IMR-90 (cell line): ENCODE measurements around the gene SLC38A9. TPM values are rescaled to one million over a fixed set of nuclear protein-coding genes. Genes with fewer than 3 reads are reported as not detected.

ENCODE experiments used
- ATAC-seq: fragments of 200-7000 bp; cut with Tn5 transposase; 2 replicates; pipeline ENCODE4 v1.9.1; 2020; ENCODE audit warnings: low read depth, mild to moderate bottlenecking, moderate library complexity
- BruUV-seq: library from RNA; stranded (reverse); fragments of 400-500 nt; replicated peaks from 2 replicates; lab custom pipeline; 2021; lab: Mats Ljungman, UMichigan
- CTCF ChIA-PET: fragments of 300-600 bp; formaldehyde crosslinking; extraction: SDS; loops from one replicate; lab custom pipeline; 2021; ENCODE audit warnings: antibody characterized with exemption; lab: Yijun Ruan, JAX
- POLR2A ChIA-PET: fragments of 300-600 bp; sonication (Branson Sonifier 250); formaldehyde crosslinking; loops from one replicate; lab custom pipeline; 2022; ENCODE audit warnings: antibody characterized with exemption; ENCODE audit not compliant: unreplicated experiment; lab: Charles Lee
- DNase-seq: peaks from one replicate; pipeline ENCODE4 v3.0.0; 2013
- H2AFZ ChIP-seq: replicated peaks from 2 replicates; pipeline ENCODE3; 2013; ENCODE audit warnings: low read length, mild to moderate bottlenecking; ENCODE audit not compliant: poor library complexity
- H2AK5ac ChIP-seq: 2 replicates; pipeline ENCODE4 v1.6.1; 2013; ENCODE audit warnings: low read depth, low read length, inconsistent platforms
- H2AK9ac ChIP-seq: replicated peaks from 2 replicates; pipeline ENCODE3; 2013; ENCODE audit warnings: mild to moderate bottlenecking, low read depth, low read length, moderate library complexity; ENCODE audit not compliant: poor library complexity
- H2BK120ac ChIP-seq: 2 replicates; pipeline ENCODE4 v1.6.1; 2013; ENCODE audit warnings: low read depth, low read length, inconsistent platforms
- H2BK15ac ChIP-seq: 3 replicates; pipeline ENCODE4 v1.6.1; 2013; ENCODE audit warnings: low read depth, low read length, inconsistent platforms
- H2BK20ac ChIP-seq: 2 replicates; pipeline ENCODE4 v1.6.1; 2013; ENCODE audit warnings: low read depth, mild to moderate bottlenecking, inconsistent platforms, low read length, moderate library complexity
- H2BK5ac ChIP-seq: 2 replicates; pipeline ENCODE4 v1.6.1; 2013; ENCODE audit warnings: mild to moderate bottlenecking, low read depth, low read length, inconsistent platforms; ENCODE audit not compliant: poor library complexity, severe bottlenecking
- H3K14ac ChIP-seq: replicated peaks from 2 replicates; pipeline ENCODE4 v1.6.1; 2013; ENCODE audit warnings: low read depth, low read length, inconsistent platforms
- H3K18ac ChIP-seq: 2 replicates; pipeline ENCODE4 v1.6.1; 2013; ENCODE audit warnings: low read depth, low read length, control low read depth
- H3K23ac ChIP-seq: 2 replicates; pipeline ENCODE4 v1.6.1; 2013; ENCODE audit warnings: low read depth, low read length, inconsistent platforms
- H3K27ac ChIP-seq: 2 replicates; pipeline ENCODE4 v1.5.1; 2013; ENCODE audit warnings: mild to moderate bottlenecking, control low read depth, low read length; ENCODE audit not compliant: insufficient read depth
- H3K27me3 ChIP-seq: 2 replicates; pipeline ENCODE4 v1.6.1; 2013; ENCODE audit warnings: low read length; ENCODE audit not compliant: control insufficient read depth, insufficient read depth
- H3K36me3 ChIP-seq: 2 replicates; pipeline ENCODE4 v1.6.1; 2013; ENCODE audit warnings: low read length, mixed read lengths; ENCODE audit not compliant: control insufficient read depth, insufficient read depth
- H3K4ac ChIP-seq: 2 replicates; pipeline ENCODE4 v1.6.1; 2013; ENCODE audit warnings: low read depth, low read length, inconsistent platforms
- H3K4me1 ChIP-seq: 2 replicates; pipeline ENCODE4 v1.6.1; 2013; ENCODE audit warnings: low read length, mixed read lengths; ENCODE audit not compliant: control insufficient read depth, insufficient read depth
- H3K4me2 ChIP-seq: 2 replicates; pipeline ENCODE4 v1.6.1; 2013; ENCODE audit warnings: low read depth, mild to moderate bottlenecking, control low read depth, low read length, moderate library complexity
- H3K4me3 ChIP-seq: 2 replicates; pipeline ENCODE4 v1.5.1; 2013; ENCODE audit warnings: low read depth, mild to moderate bottlenecking, control low read depth, low read length, moderate library complexity; ENCODE audit not compliant: insufficient read depth
- H3K56ac ChIP-seq: 2 replicates; pipeline ENCODE4 v1.6.1; 2013; ENCODE audit warnings: low read length, inconsistent platforms; ENCODE audit not compliant: insufficient read depth; ENCODE audit errors: extremely low read depth
- H3K79me1 ChIP-seq, 2 experiments: 2 replicates each; pipeline ENCODE4 v1.6.1; 2013; ENCODE audit warnings: low read length in 2 of 2, inconsistent platforms in 1 of 2, low read depth in 1 of 2
- H3K9ac ChIP-seq: 2 replicates; pipeline ENCODE4 v1.6.1; 2013; ENCODE audit warnings: low read depth, low read length, control low read depth
- H3K9me1 ChIP-seq: 2 replicates; pipeline ENCODE4 v1.6.1; 2013; ENCODE audit warnings: low read length, inconsistent platforms; ENCODE audit not compliant: insufficient read depth
- H3K9me3 ChIP-seq: 2 replicates; pipeline ENCODE4 v1.6.1; 2013; ENCODE audit warnings: low read length; ENCODE audit not compliant: control insufficient read depth, insufficient read depth
- H4K20me1 ChIP-seq: 2 replicates; pipeline ENCODE4 v1.6.1; 2013; ENCODE audit warnings: low read length, inconsistent platforms; ENCODE audit not compliant: insufficient read depth
- H4K5ac ChIP-seq: 2 replicates; pipeline ENCODE4 v1.6.1; 2013; ENCODE audit warnings: mild to moderate bottlenecking, low read depth, low read length, control low read depth
- H4K8ac ChIP-seq, 2 experiments: 2 replicates each; pipeline ENCODE4 v1.6.1; 2013; ENCODE audit warnings: low read depth in 2 of 2, low read length in 2 of 2, control low read depth in 1 of 2, inconsistent platforms in 1 of 2
- H4K91ac ChIP-seq: 2 replicates; pipeline ENCODE4 v1.6.1; 2013; ENCODE audit warnings: low read depth, low read length, inconsistent platforms; ENCODE audit not compliant: insufficient read depth
- BHLHE40 ChIP-seq: fragments of 150-350 bp; IDR thresholded peaks from 2 replicates; pipeline ENCODE4 v1.6.1; 2016; ENCODE audit warnings: mild to moderate bottlenecking, low read depth, low read length
- CEBPB ChIP-seq: IDR thresholded peaks from 2 replicates; pipeline ENCODE4 v1.6.1; 2012; ENCODE audit warnings: low read depth, low read length, improper control_type of control experiment
- CTCF ChIP-seq: conservative IDR thresholded peaks from 2 replicates; pipeline ENCODE4 v1.5.1; 2012; ENCODE audit warnings: mild to moderate bottlenecking, low read depth, low read length, improper control_type of control experiment
- NFE2L2 ChIP-seq: fragments of 150-350 bp; IDR thresholded peaks from 2 replicates; pipeline ENCODE4 v1.6.1; 2016; ENCODE audit warnings: low read depth, mild to moderate bottlenecking, low read length
- POLR2A ChIP-seq: IDR thresholded peaks from 2 replicates; pipeline ENCODE4 v1.6.1; 2012; ENCODE audit warnings: mild to moderate bottlenecking, low read depth, low read length
- RAD21 ChIP-seq: IDR thresholded peaks from 2 replicates; pipeline ENCODE4 v1.6.1; 2012; ENCODE audit warnings: low read length, improper control_type of control experiment
- RCOR1 ChIP-seq: IDR thresholded peaks from 2 replicates; pipeline ENCODE4 v1.6.1; 2012; ENCODE audit warnings: mild to moderate bottlenecking, low read length, improper control_type of control experiment; ENCODE audit not compliant: insufficient replicate concordance
- RFX5 ChIP-seq: IDR thresholded peaks from 2 replicates; pipeline ENCODE4 v1.8.0; 2012; ENCODE audit warnings: low read depth, mild to moderate bottlenecking, low read length, moderate library complexity
- WGBS, 2 experiments: methylation state at CpG; one replicate each; pipeline versions ENCODE4 v1.1.5 to v1.1.7; 2013; ENCODE audit warnings: missing lambda C conversion rate in 2 of 2; ENCODE audit not compliant: insufficient read length in 1 of 2; ENCODE audit errors: extremely low coverage in 2 of 2; 5-methylcytosine and 5-hydroxymethylcytosine counted together
- dilution Hi-C: fragments of 300-500 bp; cut with HindIII; formaldehyde crosslinking; loops from one replicate; pipeline ENCODE4 v1.14.3; 2018; ENCODE audit warnings: low sequenced_read_pairs; ENCODE audit not compliant: unreplicated experiment
- in situ Hi-C: fragments of 300-500 bp; cut with MboI; formaldehyde crosslinking; loops from 3 replicates; pipeline ENCODE4 v1.14.3; 2019; ENCODE audit warnings: low sequenced_read_pairs, inconsistent platforms, mixed read lengths
- intact Hi-C: fragments of 100-400 bp; cut with micrococcal nuclease; formaldehyde crosslinking; loops from 2 replicates; pipeline ENCODE4 v1.10.0; 2022
- polyA plus RNA-seq, 3 experiments: library from polyadenylated mRNA; depleted of rRNA; stranded (reverse); fragments of >200 nt; gene quantifications; 2 replicates each; pipeline ENCODE4 v1.2.3, GENCODE V29; 2012; ENCODE audit warnings: low replicate concordance in 1 of 3
- total RNA-seq: library from RNA; depleted of rRNA; stranded (reverse); fragments of >200 nt; gene quantifications from 2 replicates; pipeline ENCODE4 v1.2.3, GENCODE V29; 2012

Gene SLC38A9
- total and polyA plus RNA-seq, 2 of the 4 experiments (the other 2 are of a cell fraction) = 10.5 to 24.2 TPM

- Histone ChIP-seq H3K79me1 (no peaks in the 10 kb centered on the region), H4K8ac (no peak overlapping the region), H3K27ac (no peak overlapping the region), H3K9me1 (no peaks in the 10 kb centered on the region), H4K91ac (no peak overlapping the region), H3K23ac (no peak overlapping the region), H2AK9ac (no peak overlapping the region), H3K9me3 (no peaks in the 10 kb centered on the region), H3K14ac (no peak overlapping the region), H4K20me1 (no peaks in the 10 kb centered on the region), H3K4me1 (peaks cover 4% of the 10 kb centered on the region; the same call in 1 of the 2 replicates), H3K36me3 (no peaks in the 10 kb centered on the region), H2BK120ac (no peak overlapping the region), H3K9ac (no peak overlapping the region), H2BK20ac (no peak overlapping the region), H3K4me2 (no peak overlapping the region), H3K56ac (no peak overlapping the region), H2BK15ac (no peak overlapping the region), H3K4ac (no peak overlapping the region), H4K5ac (no peak overlapping the region), H3K18ac (no peak overlapping the region), H3K4me3 (no peak overlapping the region), H2BK5ac (no peak overlapping the region), H2AK5ac (no peak overlapping the region), H2AFZ (no peak overlapping the region), H3K27me3 (no peaks in the 10 kb centered on the region)
- ATAC-seq (peak; percentile 65), DNase-seq (peak; percentile 30)
- ChIA-PET POLR2A (no interaction called here), CTCF (no interaction called here)
- dilution Hi-C loops (no loop called here), in situ Hi-C loops (no loop called here), intact Hi-C loops (no loop called here)
- TF ChIP-seq NFE2L2 = no peak
- TF ChIP-seq CEBPB = no peak
- no peak for TF ChIP-seq BHLHE40
- no peak for TF ChIP-seq RAD21
- no peak for TF ChIP-seq RFX5
- TF ChIP-seq POLR2A = no peak
- TF ChIP-seq RCOR1 = no peak
- no peak for TF ChIP-seq CTCF
- WGBS, 2 experiments = no CpG with 5 or more reads among the region's 3 CpGs
- BruUV-seq = no TSS peak
Observed at GRCh38 chr5:55626790-55627189, 85.3 kb downstream of the SLC38A9 start.
